Common myeloid progenitor, CD34-positive (primary cell): Measurements from ENCODE around the gene DACT1.

Experiments
- CTCF ChIA-PET: fragments of 350-600 bp; sonication (Branson Sonifier 250); formaldehyde crosslinking; loops from one replicate; lab custom pipeline; 2021; ENCODE audit warnings: antibody characterized with exemption; lab: Charles Lee
- POLR2A ChIA-PET: fragments of 350-600 bp; sonication (Branson Sonifier 250); formaldehyde crosslinking; loops from one replicate; lab custom pipeline; 2021; ENCODE audit warnings: antibody characterized with exemption; lab: Charles Lee
- DNase-seq, 3 donors: peaks; one replicate each; pipeline versions ENCODE4 v3.0.0 to v3.0.0-alpha.2; 2013
- H3K27ac ChIP-seq, 2 experiments: 1 replicate in 1 of 2; 2 replicates in 1 of 2; pipeline ENCODE4 v1.7.0; 2013; ENCODE audit warnings: inconsistent platforms in 2 of 2, low read length in 2 of 2, mild to moderate bottlenecking in 2 of 2, low read depth in 1 of 2, moderate library complexity in 1 of 2; ENCODE audit not compliant: severe bottlenecking in 2 of 2, insufficient read depth in 1 of 2, poor library complexity in 1 of 2
- H3K27me3 ChIP-seq, 5 experiments: replicated peaks in 2 of 5; 1 replicate in 3 of 5; 2 replicates in 2 of 5; pipeline versions ENCODE4 v1.6.1 to v1.7.0; 2013; ENCODE audit warnings: low read length in 4 of 5, mild to moderate bottlenecking in 2 of 5, moderate library complexity in 2 of 5, inconsistent platforms in 1 of 5; ENCODE audit not compliant: insufficient read depth in 5 of 5, control insufficient read depth in 4 of 5
- H3K36me3 ChIP-seq, 4 experiments: 1 replicate in 2 of 4; 2 replicates in 2 of 4; pipeline versions ENCODE4 v1.6.1 to v1.7.0; 2013; ENCODE audit warnings: low read length in 3 of 4, control low read depth in 1 of 4, mild to moderate bottlenecking in 1 of 4; ENCODE audit not compliant: control insufficient read depth in 4 of 4, insufficient read depth in 4 of 4
- H3K4me1 ChIP-seq, 4 experiments: 1 replicate in 3 of 4; 2 replicates in 1 of 4; pipeline versions ENCODE4 v1.6.1 to v1.7.1; 2013; ENCODE audit warnings: low read length in 3 of 4, mild to moderate bottlenecking in 3 of 4, control low read depth in 1 of 4, inconsistent platforms in 1 of 4, moderate library complexity in 1 of 4; ENCODE audit not compliant: control insufficient read depth in 4 of 4, insufficient read depth in 4 of 4; ENCODE audit errors: control extremely low read depth in 1 of 4
- H3K4me3 ChIP-seq, 7 experiments: 1 replicate in 4 of 7; 2 replicates in 3 of 7; pipeline versions ENCODE4 v1.5.1 to v1.7.0; 2013; ENCODE audit warnings: mild to moderate bottlenecking in 7 of 7, low read length in 6 of 7, moderate library complexity in 6 of 7, inconsistent platforms in 2 of 7, low read depth in 2 of 7, control low read depth in 1 of 7; ENCODE audit not compliant: insufficient read depth in 4 of 7, control insufficient read depth in 1 of 7; ENCODE audit errors: extremely low read depth in 1 of 7
- H3K9me3 ChIP-seq, 5 experiments: 1 replicate in 4 of 5; 2 replicates in 1 of 5; pipeline versions ENCODE4 v1.6.1 to v1.7.1; 2013; ENCODE audit warnings: low read length in 4 of 5, mild to moderate bottlenecking in 2 of 5, inconsistent platforms in 1 of 5, low read depth in 1 of 5, moderate library complexity in 1 of 5; ENCODE audit not compliant: control insufficient read depth in 4 of 5, insufficient read depth in 2 of 5; ENCODE audit errors: control extremely low read depth in 1 of 5
- WGBS: methylation state at CpG from one replicate; pipeline ENCODE4 v1.1.5; 2013; ENCODE audit not compliant: insufficient coverage; 5-methylcytosine and 5-hydroxymethylcytosine counted together

DACT1 gene

DNA sequence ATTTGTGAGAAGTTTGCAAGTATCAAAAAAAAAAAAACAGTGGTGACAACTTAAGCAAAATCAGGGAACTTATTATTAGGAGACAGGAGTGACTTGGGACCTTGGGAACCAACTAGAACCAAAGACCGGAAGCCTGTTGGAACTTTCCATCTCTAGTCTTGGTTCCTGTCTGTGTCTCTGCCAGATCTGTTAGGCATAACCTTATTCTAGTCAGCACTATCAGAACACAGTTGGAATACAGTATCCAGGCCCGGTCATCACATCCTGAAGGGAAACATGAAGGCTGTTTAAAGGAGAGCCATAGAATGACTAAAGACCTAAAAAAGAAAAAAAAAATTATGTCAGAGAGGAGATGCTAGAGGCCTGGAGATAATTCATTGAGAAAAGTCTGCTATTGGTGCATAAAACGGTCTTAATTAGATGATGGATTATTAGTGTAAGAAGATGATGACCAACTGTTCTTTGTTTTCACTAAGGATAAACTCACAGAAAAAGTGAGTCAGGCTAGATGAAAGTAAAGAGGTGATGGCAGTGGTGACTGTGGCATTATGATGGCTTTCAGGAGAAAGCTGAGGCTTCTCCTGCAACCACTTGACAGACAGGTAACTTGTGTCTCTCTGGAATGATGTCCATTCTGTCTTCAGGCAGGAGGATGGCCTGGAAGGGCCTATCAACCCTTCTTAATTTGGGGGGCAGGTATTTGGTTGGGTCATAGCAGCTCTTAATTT lies 28.2 kb downstream of the DACT1 start:
- ChIA-PET CTCF (no interaction called here), POLR2A (no interaction called here)
- Histone ChIP-seq H3K4me1 (peaks cover 6 to 8% (median 6%) of the 10 kb centered on the region in 4 experiments), H3K27ac (no peak overlapping the region), H3K9me3 (no peaks in the 10 kb centered on the region), H3K4me3 (no peak overlapping the region), H3K36me3 (no peaks in the 10 kb centered on the region), H3K27me3 (no peaks in the 10 kb centered on the region)
- no peak for DNase-seq
- WGBS = 100% methylated on average over 1 of the region's 3 CpGs

DNA sequence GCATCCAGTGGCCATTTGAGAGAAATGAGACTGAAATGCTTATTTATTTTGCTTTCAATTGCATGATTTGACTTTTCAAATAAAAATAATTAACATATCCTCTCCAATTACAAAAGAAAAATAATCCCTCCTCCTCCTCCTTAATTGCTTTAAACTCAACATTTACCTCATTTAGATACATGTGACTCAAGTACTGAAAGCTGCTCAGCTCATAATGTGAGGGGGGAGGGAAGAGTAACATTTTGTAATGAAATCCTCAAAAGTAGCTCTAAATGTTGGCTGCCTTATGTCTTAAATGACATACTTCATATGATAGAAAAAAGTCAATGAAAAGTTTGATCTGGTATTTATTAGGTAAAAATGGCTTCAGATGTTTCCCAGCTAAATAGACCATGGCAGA lies 29.0 kb downstream of the DACT1 start:
- peaks cover 4 to 7% (median 4%) of the 10 kb centered on the region in 4 experiments for H3K4me1 ChIP-seq
- no peaks in the 10 kb centered on the region for H3K36me3 ChIP-seq
- H3K27ac ChIP-seq = no peak overlapping the region
- ChIA-PET POLR2A (interaction anchor here (1.2 kb wide), 1 partner anchor 25 kb away, joined by 4 read pairs; no protein-coding TSS in a partner anchor), CTCF (no interaction called here)
- H3K9me3 ChIP-seq = no peaks in the 10 kb centered on the region
- DNase-seq = no peak
- no peak overlapping the region for H3K4me3 ChIP-seq
- no peaks in the 10 kb centered on the region for H3K27me3 ChIP-seq

DNA sequence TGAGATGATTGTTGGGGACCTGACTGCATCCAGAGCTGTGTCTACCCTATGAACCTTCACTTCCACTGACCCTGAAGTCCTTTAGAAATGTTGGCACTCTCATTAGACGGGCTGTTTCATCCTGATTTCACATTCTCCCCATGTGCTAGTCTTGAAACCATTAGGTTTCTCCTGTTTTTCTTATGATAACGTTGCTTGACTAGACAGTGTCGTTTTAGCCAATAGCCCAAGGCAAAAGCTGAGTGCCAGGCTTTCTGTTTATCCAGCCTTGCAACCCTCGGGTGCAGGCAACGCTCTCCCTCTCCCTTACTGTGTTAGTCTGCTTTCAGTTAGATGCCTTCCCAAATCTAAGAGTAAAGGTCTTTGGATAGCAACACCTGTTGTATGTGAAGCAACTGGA lies 30.1 kb downstream of the DACT1 start:
- Histone ChIP-seq H3K9me3 (no peaks in the 10 kb centered on the region), H3K27ac (no peak overlapping the region), H3K4me1 (peaks cover 0 to 2% (median 0%) of the 10 kb centered on the region in 4 experiments), H3K36me3 (no peaks in the 10 kb centered on the region), H3K27me3 (no peaks in the 10 kb centered on the region), H3K4me3 (no peak overlapping the region)
- DNase-seq = no peak
- CTCF ChIA-PET = interaction anchor here (1.5 kb wide), 1 partner anchor 10 kb away, joined by 4 read pairs; no protein-coding TSS in a partner anchor
- POLR2A ChIA-PET = interaction anchor here (1.2 kb wide), 1 partner anchor 23 kb away, joined by 4 read pairs; no protein-coding TSS in a partner anchor
- 95% methylated on average over 5 of the region's 5 CpGs for WGBS

DNA sequence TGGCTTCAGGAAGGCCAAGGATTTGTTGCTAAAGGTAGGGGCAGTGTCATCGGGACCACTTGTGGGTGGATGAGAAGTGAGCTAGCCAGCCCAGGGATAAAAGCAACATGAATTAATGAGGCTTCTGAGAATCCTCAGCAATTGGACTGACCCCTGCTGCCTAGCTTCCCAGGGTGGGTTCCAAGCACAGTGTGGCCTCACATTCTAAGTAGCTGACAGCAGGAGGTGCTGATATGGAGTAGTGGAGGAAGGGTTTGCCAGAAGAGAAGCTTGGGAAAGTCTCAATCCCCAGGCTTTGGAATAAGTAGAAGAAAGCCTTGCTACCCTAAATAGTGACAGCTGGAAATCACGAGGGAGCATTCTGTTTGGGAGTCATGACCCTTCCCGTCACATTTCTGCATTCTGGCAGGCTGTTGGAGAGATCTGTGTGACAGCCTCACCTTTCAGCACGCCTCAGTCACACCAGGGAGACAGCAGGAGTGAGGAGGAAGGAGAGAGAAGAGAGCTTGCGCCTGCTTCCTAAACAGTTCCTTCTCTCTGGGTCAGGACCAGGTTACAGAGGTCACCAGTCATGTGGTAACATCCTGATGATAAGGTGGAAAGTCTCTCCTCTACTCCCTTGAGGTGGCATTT lies 31.2 kb downstream of the DACT1 start:
- no peaks in the 10 kb centered on the region for H3K36me3 ChIP-seq
- ChIA-PET CTCF (interaction anchor here (1.5 kb wide), 1 partner anchor 9 kb away, joined by 4 read pairs; no protein-coding TSS in a partner anchor), POLR2A (no interaction called here)
- DNase-seq = no peak
- H3K4me3 ChIP-seq = no peak overlapping the region
- peaks cover 0 to 2% (median 0%) of the 10 kb centered on the region in 4 experiments for H3K4me1 ChIP-seq
- WGBS = 89% methylated on average over 3 of the region's 5 CpGs
- no peaks in the 10 kb centered on the region for H3K27me3 ChIP-seq
- no peaks in the 10 kb centered on the region for H3K9me3 ChIP-seq
- no peak overlapping the region for H3K27ac ChIP-seq

DNA sequence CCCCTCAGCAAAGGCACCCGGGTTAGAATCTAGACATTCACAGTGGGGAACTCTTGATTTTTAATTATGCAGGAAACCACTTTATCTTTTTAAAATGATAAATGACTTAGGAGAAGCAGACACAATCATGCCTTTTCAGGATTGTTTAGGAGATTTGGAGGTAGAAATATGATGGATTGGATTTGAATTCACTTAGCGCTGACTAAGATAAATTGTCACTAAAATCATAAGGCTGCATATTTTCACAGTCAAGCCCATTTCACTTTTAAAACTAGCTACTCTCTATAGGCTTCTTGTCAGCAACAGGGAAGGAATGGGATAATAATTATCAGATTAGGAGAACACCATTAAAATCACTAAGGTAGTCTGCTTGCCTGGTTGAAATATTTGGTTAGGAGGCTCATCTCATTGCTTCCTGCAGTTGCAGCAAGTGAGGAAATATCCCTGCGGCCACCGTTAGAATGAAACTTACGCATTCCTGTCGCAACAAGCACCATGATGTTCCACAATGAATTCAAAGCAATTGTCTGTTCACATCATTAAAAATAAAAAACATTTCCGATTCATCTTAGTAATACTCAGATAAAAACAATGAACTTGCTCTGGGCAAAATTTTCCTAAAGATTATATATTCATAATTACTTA lies 31.9 kb downstream of the DACT1 start:
- WGBS = 89% methylated on average over 4 of the region's 7 CpGs
- Histone ChIP-seq H3K27me3 (no peaks in the 10 kb centered on the region), H3K4me3 (no peak overlapping the region), H3K9me3 (no peaks in the 10 kb centered on the region), H3K27ac (no peak overlapping the region), H3K36me3 (no peaks in the 10 kb centered on the region), H3K4me1 (peaks cover 0 to 2% (median 0%) of the 10 kb centered on the region in 4 experiments)
- CTCF ChIA-PET = no interaction called here
- POLR2A ChIA-PET = no interaction called here
- DNase-seq = no peak

DNA sequence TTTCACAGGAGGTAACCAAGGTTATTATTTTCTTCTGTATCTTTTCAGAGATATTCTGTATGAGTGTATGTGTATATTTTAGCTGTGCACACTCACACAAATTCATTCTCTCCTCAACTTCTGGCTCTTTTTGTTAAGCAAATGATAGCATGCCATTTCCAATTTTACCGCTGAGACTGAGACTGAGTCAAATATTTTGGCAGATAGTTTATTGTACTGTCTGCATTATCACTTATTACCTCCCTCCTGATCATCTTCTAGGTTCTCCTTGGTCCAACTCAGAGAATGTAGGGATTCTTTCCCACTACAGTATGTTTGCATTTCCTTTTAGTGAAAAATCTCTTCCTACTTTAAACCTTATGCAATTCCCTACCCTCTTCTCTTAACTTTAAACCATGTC lies 33.3 kb downstream of the DACT1 start:
- peaks cover 0 to 2% (median 0%) of the 10 kb centered on the region in 4 experiments for H3K4me1 ChIP-seq
- no peak for DNase-seq
- POLR2A ChIA-PET = no interaction called here
- no peak overlapping the region for H3K27ac ChIP-seq
- H3K36me3 ChIP-seq = no peaks in the 10 kb centered on the region
- H3K27me3 ChIP-seq = no peaks in the 10 kb centered on the region
- CTCF ChIA-PET = no interaction called here
- no CpG with 5 or more reads among the region's 1 CpG for WGBS
- H3K9me3 ChIP-seq = no peaks in the 10 kb centered on the region
- no peak overlapping the region for H3K4me3 ChIP-seq

DNA sequence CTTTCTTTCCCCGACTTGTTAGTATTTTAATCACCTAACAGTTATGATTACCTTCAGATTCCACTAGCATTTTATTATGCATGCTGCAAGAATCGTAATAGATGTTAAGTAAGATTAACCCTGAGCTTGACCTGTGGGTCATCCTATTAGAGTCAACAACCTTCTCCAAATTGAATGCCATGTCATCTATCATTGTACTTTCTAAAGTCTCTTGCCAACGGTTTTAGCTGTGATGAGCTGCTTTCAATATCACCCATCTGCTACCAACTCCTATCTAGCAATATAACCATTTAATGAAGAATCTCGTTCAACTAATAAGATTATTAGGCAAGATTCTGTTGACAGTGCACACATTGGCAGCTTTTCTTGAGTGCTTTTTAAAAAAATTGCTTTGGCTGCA lies 33.7 kb downstream of the DACT1 start:
- no peak overlapping the region for H3K27ac ChIP-seq
- WGBS = 90% methylated on average over 2 of the region's 4 CpGs
- no peaks in the 10 kb centered on the region for H3K36me3 ChIP-seq
- H3K4me1 ChIP-seq = peaks cover 0 to 2% (median 0%) of the 10 kb centered on the region in 4 experiments
- no peak overlapping the region for H3K4me3 ChIP-seq
- H3K27me3 ChIP-seq = no peaks in the 10 kb centered on the region
- ChIA-PET POLR2A (no interaction called here), CTCF (no interaction called here)
- no peaks in the 10 kb centered on the region for H3K9me3 ChIP-seq
- no peak for DNase-seq
